HepG2 (cell line): ENCODE measurements around the gene RNPEPL1. TPM values are rescaled to one million over a fixed set of nuclear protein-coding genes. Genes with fewer than 3 reads are reported as not detected.

ENCODE experiments used
- ELF4 ChIP-seq: sonication (generic); formaldehyde crosslinking; IDR thresholded peaks from 2 replicates; pipeline ENCODE4 v1.5.0; 2020; ENCODE audit warnings: missing genetic modification reagents, mild to moderate bottlenecking, moderate library complexity, borderline replicate concordance
- MEIS1 ChIP-seq: sonication (generic); formaldehyde crosslinking; IDR thresholded peaks from 2 replicates; pipeline ENCODE4 v1.9.0; 2021; ENCODE audit warnings: mild to moderate bottlenecking, missing genetic modification reagents, moderate library complexity, borderline replicate concordance
- NAIF1 ChIP-seq: sonication (generic); formaldehyde crosslinking; IDR thresholded peaks from 2 replicates; pipeline ENCODE4 v1.5.0; 2020; ENCODE audit warnings: mild to moderate bottlenecking, missing genetic modification reagents, borderline replicate concordance
- NONO ChIP-seq, 2 experiments: fragments of 450-650 bp in 1 of 2; sonication (generic) in 1 of 2; formaldehyde crosslinking in 1 of 2; IDR thresholded peaks in 1 of 2; conservative IDR thresholded peaks in 1 of 2; 2 replicates each; pipeline versions ENCODE4 v1.6.1 to v1.8.0; 2017 to 2022; ENCODE audit warnings: mild to moderate bottlenecking in 1 of 2, missing genetic modification reagents in 1 of 2, moderate library complexity in 1 of 2
- PAWR ChIP-seq: sonication (generic); formaldehyde crosslinking; IDR thresholded peaks from 2 replicates; pipeline ENCODE4 v1.4.0; 2020; ENCODE audit warnings: missing genetic modification reagents, mild to moderate bottlenecking, borderline replicate concordance
- RFXAP ChIP-seq: sonication (generic); formaldehyde crosslinking; IDR thresholded peaks from 2 replicates; pipeline ENCODE4 v1.4.0; 2020; ENCODE audit warnings: missing genetic modification reagents, borderline replicate concordance
- ZNF234 ChIP-seq: sonication (generic); formaldehyde crosslinking; conservative IDR thresholded peaks from 2 replicates; pipeline ENCODE4 v1.5.1; 2020; ENCODE audit warnings: mild to moderate bottlenecking, missing genetic modification reagents
- ZNF547 ChIP-seq: sonication (generic); formaldehyde crosslinking; IDR thresholded peaks from 2 replicates; pipeline ENCODE4 v1.5.1; 2020; ENCODE audit warnings: mild to moderate bottlenecking, missing genetic modification reagents
- ZNF567 ChIP-seq: sonication (generic); formaldehyde crosslinking; IDR thresholded peaks from 2 replicates; pipeline ENCODE4 v1.8.1; 2023; ENCODE audit warnings: mild to moderate bottlenecking, missing genetic modification reagents, borderline replicate concordance
- ZNF83 ChIP-seq: sonication (generic); formaldehyde crosslinking; IDR thresholded peaks from 2 replicates; pipeline ENCODE4 v1.4.0; 2020; ENCODE audit warnings: missing genetic modification reagents, mild to moderate bottlenecking, borderline replicate concordance
- ZSCAN29 ChIP-seq: sonication (generic); formaldehyde crosslinking; conservative IDR thresholded peaks from 2 replicates; pipeline ENCODE4 v1.4.0; 2020; ENCODE audit warnings: mild to moderate bottlenecking, missing genetic modification reagents
- ZSCAN31 ChIP-seq: sonication (generic); formaldehyde crosslinking; IDR thresholded peaks from 2 replicates; pipeline ENCODE4 v1.5.0; 2020; ENCODE audit warnings: low read depth, mild to moderate bottlenecking, missing genetic modification reagents
- polyA plus RNA-seq, 8 experiments: library from polyadenylated mRNA; depleted of rRNA in 3 of 8; stranded (reverse) in 7 of 8; unstranded in 1 of 8; fragments of >200 nt; fragmentation: Illumina TruSeq in 4 of 8; extraction: Trizol in 4 of 8; gene quantifications; 2 replicates each; pipeline versions ENCODE4 v1.2.1 to v1.2.3, GENCODE V29; 2011 to 2016; ENCODE audit warnings: low read depth in 4 of 8, missing spikeins in 1 of 8, mixed read lengths in 1 of 8; ENCODE audit not compliant: insufficient read depth in 1 of 8
- total RNA-seq, 5 experiments: library from RNA; depleted of rRNA; stranded (reverse); fragments of >200 nt; fragmentation: Illumina TruSeq; extraction: Trizol; gene quantifications; 2 replicates each; pipeline ENCODE4 v1.2.3, GENCODE V29; 2016; ENCODE audit warnings: low read depth in 1 of 5
- TF ChIP-seq, protein P1 (sequence below): IDR thresholded peaks from 2 replicates; pipeline ENCODE4 v1.6.1; 2018; ENCODE audit warnings: missing genetic modification reagents
- TF ChIP-seq, protein P2 (sequence below): IDR thresholded peaks from 2 replicates; pipeline ENCODE4 v1.6.1; 2016; ENCODE audit warnings: low read depth, control low read depth
- TF ChIP-seq, protein P3 (sequence below): sonication (generic); formaldehyde crosslinking; conservative IDR thresholded peaks from 2 replicates; pipeline ENCODE4 v1.4.0; 2020; ENCODE audit warnings: missing genetic modification reagents
- TF ChIP-seq, protein P4 (sequence below): sonication (generic); formaldehyde crosslinking; IDR thresholded peaks from 2 replicates; pipeline ENCODE4 v1.4.0; 2020; ENCODE audit warnings: missing genetic modification reagents
- TF ChIP-seq, protein P5 (sequence below): sonication (generic); formaldehyde crosslinking; IDR thresholded peaks from 2 replicates; pipeline ENCODE4 v1.8.1; 2023; ENCODE audit warnings: mild to moderate bottlenecking, missing genetic modification reagents, borderline replicate concordance
- TF ChIP-seq, protein P6 (sequence below): sonication (generic); formaldehyde crosslinking; IDR thresholded peaks from 2 replicates; pipeline ENCODE4 v1.5.0; 2020; ENCODE audit warnings: mild to moderate bottlenecking, missing genetic modification reagents

RNPEPL1 gene
- total and polyA plus RNA-seq, 2 of the 13 experiments (the other 11 are each of a cell fraction or from before 2014, with no cell fraction given), result 13.0 to 18.0 TPM

DNA sequence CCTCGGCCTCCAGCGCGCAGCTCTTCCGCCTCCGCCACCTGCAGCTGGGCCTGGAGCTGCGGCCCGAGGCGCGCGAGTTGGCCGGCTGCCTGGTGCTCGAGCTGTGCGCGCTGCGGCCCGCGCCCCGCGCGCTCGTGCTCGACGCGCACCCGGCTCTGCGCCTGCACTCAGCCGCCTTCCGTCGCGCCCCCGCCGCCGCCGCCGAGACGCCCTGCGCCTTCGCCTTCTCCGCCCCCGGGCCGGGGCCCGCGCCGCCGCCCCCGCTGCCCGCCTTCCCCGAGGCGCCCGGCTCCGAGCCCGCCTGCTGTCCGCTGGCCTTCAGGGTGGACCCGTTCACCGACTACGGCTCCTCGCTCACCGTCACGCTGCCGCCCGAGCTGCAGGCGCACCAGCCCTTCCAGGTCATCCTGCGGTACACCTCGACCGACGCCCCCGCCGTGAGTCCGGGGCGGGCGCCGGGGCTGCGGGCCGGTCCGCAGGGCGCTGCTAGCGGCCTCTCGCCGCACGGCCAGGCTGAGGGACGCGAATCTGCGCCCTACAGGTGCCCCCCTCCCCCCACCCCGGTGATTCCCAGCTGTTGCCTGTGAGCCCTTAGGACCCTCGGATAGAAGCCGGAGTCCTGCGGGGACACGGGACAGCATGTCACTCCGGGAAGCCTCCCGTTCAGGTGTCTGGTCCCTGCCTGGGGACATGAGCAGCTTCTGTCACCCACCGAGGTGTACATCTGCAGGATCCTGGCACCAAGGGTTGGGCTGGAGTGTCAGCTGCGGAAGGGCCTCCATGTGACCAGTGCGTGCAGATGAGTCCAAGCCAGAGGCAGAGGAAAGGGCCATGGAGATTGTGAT lies 616 bp downstream of the RNPEPL1 start (continued):
- TF ChIP-seq, protein P1, sequence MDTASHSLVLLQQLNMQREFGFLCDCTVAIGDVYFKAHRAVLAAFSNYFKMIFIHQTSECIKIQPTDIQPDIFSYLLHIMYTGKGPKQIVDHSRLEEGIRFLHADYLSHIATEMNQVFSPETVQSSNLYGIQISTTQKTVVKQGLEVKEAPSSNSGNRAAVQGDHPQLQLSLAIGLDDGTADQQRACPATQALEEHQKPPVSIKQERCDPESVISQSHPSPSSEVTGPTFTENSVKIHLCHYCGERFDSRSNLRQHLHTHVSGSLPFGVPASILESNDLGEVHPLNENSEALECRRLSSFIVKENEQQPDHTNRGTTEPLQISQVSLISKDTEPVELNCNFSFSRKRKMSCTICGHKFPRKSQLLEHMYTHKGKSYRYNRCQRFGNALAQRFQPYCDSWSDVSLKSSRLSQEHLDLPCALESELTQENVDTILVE, result peak; percentile 43; the same call in 1 of the 2 replicates
- TF ChIP-seq ZNF234 (CRISPR knock-in tag), result no peak
- TF ChIP-seq, protein P2, sequence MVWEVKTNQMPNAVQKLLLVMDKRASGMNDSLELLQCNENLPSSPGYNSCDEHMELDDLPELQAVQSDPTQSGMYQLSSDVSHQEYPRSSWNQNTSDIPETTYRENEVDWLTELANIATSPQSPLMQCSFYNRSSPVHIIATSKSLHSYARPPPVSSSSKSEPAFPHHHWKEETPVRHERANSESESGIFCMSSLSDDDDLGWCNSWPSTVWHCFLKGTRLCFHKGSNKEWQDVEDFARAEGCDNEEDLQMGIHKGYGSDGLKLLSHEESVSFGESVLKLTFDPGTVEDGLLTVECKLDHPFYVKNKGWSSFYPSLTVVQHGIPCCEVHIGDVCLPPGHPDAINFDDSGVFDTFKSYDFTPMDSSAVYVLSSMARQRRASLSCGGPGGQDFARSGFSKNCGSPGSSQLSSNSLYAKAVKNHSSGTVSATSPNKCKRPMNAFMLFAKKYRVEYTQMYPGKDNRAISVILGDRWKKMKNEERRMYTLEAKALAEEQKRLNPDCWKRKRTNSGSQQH (CRISPR knock-in tag), result no peak
- TF ChIP-seq NAIF1 (CRISPR knock-in tag), result no peak
- TF ChIP-seq, protein P3, sequence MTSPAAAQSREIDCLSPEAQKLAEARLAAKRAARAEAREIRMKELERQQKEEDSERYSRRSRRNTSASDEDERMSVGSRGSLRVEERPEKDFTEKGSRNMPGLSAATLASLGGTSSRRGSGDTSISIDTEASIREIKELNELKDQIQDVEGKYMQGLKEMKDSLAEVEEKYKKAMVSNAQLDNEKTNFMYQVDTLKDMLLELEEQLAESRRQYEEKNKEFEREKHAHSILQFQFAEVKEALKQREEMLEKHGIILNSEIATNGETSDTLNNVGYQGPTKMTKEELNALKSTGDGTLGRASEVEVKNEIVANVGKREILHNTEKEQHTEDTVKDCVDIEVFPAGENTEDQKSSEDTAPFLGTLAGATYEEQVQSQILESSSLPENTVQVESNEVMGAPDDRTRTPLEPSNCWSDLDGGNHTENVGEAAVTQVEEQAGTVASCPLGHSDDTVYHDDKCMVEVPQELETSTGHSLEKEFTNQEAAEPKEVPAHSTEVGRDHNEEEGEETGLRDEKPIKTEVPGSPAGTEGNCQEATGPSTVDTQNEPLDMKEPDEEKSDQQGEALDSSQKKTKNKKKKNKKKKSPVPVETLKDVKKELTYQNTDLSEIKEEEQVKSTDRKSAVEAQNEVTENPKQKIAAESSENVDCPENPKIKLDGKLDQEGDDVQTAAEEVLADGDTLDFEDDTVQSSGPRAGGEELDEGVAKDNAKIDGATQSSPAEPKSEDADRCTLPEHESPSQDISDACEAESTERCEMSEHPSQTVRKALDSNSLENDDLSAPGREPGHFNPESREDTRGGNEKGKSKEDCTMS (CRISPR knock-in tag), result no peak
- TF ChIP-seq RFXAP (CRISPR knock-in tag), result peak; percentile 68; the same call in 1 of the 2 replicates
- no peak for TF ChIP-seq PAWR (CRISPR knock-in tag)
- TF ChIP-seq, protein P4, sequence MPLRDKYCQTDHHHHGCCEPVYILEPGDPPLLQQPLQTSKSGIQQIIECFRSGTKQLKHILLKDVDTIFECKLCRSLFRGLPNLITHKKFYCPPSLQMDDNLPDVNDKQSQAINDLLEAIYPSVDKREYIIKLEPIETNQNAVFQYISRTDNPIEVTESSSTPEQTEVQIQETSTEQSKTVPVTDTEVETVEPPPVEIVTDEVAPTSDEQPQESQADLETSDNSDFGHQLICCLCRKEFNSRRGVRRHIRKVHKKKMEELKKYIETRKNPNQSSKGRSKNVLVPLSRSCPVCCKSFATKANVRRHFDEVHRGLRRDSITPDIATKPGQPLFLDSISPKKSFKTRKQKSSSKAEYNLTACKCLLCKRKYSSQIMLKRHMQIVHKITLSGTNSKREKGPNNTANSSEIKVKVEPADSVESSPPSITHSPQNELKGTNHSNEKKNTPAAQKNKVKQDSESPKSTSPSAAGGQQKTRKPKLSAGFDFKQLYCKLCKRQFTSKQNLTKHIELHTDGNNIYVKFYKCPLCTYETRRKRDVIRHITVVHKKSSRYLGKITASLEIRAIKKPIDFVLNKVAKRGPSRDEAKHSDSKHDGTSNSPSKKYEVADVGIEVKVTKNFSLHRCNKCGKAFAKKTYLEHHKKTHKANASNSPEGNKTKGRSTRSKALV (CRISPR knock-in tag), result peak; percentile 81
- TF ChIP-seq ZSCAN31 (CRISPR knock-in tag), result no peak
- peak; percentile 77; the same call in 1 of the 2 replicates for TF ChIP-seq ZNF547
- no peak for TF ChIP-seq ZNF83
- TF ChIP-seq, protein P5, sequence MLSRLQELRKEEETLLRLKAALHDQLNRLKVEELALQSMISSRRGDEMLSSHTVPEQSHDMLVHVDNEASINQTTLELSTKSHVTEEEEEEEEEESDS (CRISPR knock-in tag), result no peak
- 0 out of 2 replicates have a peak, but pooled peaks have one; percentile 33 for TF ChIP-seq ZSCAN29
- no peak for TF ChIP-seq ELF4
- TF ChIP-seq MEIS1 (CRISPR knock-in tag), result no peak
- TF ChIP-seq, protein P6, sequence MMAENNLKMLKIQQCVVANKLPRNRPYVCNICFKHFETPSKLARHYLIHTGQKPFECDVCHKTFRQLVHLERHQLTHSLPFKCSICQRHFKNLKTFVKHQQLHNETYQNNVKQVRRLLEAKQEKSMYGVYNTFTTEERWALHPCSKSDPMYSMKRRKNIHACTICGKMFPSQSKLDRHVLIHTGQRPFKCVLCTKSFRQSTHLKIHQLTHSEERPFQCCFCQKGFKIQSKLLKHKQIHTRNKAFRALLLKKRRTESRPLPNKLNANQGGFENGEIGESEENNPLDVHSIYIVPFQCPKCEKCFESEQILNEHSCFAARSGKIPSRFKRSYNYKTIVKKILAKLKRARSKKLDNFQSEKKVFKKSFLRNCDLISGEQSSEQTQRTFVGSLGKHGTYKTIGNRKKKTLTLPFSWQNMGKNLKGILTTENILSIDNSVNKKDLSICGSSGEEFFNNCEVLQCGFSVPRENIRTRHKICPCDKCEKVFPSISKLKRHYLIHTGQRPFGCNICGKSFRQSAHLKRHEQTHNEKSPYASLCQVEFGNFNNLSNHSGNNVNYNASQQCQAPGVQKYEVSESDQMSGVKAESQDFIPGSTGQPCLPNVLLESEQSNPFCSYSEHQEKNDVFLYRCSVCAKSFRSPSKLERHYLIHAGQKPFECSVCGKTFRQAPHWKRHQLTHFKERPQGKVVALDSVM, result no peak
- TF ChIP-seq NONO (IDR thresholded peaks at IDR 0.05), result no peak
- peak; percentile 69; the same call in 1 of the 2 replicates for TF ChIP-seq NONO (CRISPR knock-in tag; conservative IDR thresholded peaks at IDR 0.05)
- TF ChIP-seq ZNF567 (CRISPR knock-in tag), result no peak
